ENCODE measurements around the gene C2orf92. TPM values are rescaled to one million over a fixed set of nuclear protein-coding genes. Genes with fewer than 3 reads are reported as not detected.

Gene C2orf92
- total RNA-seq, 1 experiment from 2014 or later: 0.80 TPM

GRCh38 chr2:97743913-97744312, 74.4 kb downstream of the C2orf92 start:
- no peak for DNase-seq (ENCODE audit: low read depth)

- no peak for DNase-seq (ENCODE audit: low read depth)
Observed at GRCh38 chr2:97745474-97746174, 76.1 kb downstream of the C2orf92 start.

- no peak for DNase-seq (ENCODE audit: low read depth)
Observed at GRCh38 chr2:97747285-97747684, 77.8 kb downstream of the C2orf92 start.

DNA sequence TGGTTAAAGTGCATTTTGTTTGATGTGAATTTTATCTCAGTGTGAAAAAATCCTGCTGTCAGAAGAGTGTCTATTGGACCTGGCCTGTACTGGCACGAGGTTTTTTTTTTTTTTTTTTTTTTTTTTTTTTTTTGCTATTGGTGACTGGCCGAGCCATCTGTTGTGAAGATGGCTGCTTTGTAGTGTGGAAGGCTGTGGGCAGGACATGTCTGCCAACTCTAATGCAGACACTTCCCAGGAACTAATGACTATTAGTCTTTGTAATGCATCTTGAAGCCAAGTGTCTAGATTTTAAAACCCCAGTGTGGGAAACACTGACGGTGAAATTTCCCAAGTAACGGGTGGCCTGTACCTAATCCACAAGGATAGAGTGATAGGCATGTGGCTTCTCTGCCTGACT, 78.2 kb downstream of the C2orf92 start:
- DNase-seq (ENCODE audit: low read depth): peak; percentile 74

- no peak for DNase-seq (ENCODE audit: low read depth)
Observed at GRCh38 chr2:97749581-97749980, 80.1 kb downstream of the C2orf92 start.

DNA sequence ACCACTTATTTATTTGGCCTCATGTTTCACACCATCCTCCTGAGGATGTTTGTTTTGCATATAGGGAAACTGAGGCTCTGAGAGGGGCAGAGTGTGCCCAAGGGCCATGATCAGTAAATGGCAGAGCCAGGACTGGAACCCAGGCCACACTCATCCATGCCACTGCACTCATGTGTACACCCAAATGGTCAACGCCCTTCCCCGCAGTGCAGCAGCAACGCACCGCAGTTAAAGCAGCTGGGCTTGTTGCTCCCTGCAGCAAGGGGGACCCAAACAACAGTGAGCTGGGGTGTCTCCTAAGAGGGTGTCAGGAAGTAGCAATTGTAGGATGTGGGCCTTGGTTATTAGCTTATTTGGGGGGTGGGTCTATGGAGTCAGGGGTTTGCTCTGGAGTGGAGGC, 80.5 kb downstream of the C2orf92 start:
- no peak for DNase-seq (ENCODE audit: low read depth)

- DNase-seq (ENCODE audit: low read depth): peak; percentile 37
Observed at GRCh38 chr2:97751752-97752151, 82.2 kb downstream of the C2orf92 start.

Other genes starting within 250 kb of the C2orf92 start
- 18.7 and 19.8 TPM in 2 replicates for gene ANKRD36B, start 79.8 kb upstream of the C2orf92 start, total RNA-seq (2014; rRNA removed)
- gene COX5B, start 23.7 kb upstream of the C2orf92 start, total RNA-seq (2014; rRNA removed): 219 and 247 TPM in 2 replicates
- 74.0 and 76.6 TPM in 2 replicates for gene ACTR1B, start 5.7 kb upstream of the C2orf92 start, total RNA-seq (2014; rRNA removed)
- 0.40 TPM in 1 of 2 replicates, not detected in the other for gene ZAP70, start 43.9 kb downstream of the C2orf92 start, total RNA-seq (2014; rRNA removed)